ENCODE results near the gene CPT1A. TPM values are rescaled to one million over a fixed set of nuclear protein-coding genes. Genes with fewer than 3 reads are reported as not detected.
A peak's percentile ranks its signal among the peaks of the same experiment; 100 is the strongest.

Gene CPT1A
- total and polyA plus RNA-seq, 7 donors = 12.0 to 87.8 (median 33.9) TPM

DNA sequence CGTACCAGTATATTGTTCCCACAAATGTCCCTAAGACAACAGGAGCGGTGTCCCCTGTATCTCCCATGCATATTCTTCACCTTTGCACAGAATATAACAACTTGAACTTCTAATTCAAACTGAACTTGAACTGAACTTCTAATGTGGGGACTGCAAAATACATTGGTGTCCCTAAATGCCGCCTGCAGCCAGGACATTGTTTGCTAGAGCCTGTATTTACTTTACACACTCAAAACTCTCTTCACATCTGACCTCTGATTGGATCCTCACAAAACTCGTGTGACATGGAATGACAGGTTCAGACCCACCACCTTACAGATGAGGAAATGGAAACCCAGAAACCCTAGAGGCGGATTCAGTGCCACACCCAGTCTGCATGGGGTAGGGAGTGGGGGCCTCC is 6.4 kb downstream of the CPT1A start:
- intact Hi-C loops (cut with DNase I) = no loop called here
- H3K27ac ChIP-seq = peak overlapping the region; percentile 94 to 98 (median 95)
- peaks cover 0 to 96% (median 78%) of the 10 kb centered on the region in 4 donors for H3K4me1 ChIP-seq
- H3K36me3 ChIP-seq = peaks cover 0 to 2% (median 0%) of the 10 kb centered on the region in 4 donors
- H3K27me3 ChIP-seq = no peaks in the 10 kb centered on the region
- TF ChIP-seq, protein P1, sequence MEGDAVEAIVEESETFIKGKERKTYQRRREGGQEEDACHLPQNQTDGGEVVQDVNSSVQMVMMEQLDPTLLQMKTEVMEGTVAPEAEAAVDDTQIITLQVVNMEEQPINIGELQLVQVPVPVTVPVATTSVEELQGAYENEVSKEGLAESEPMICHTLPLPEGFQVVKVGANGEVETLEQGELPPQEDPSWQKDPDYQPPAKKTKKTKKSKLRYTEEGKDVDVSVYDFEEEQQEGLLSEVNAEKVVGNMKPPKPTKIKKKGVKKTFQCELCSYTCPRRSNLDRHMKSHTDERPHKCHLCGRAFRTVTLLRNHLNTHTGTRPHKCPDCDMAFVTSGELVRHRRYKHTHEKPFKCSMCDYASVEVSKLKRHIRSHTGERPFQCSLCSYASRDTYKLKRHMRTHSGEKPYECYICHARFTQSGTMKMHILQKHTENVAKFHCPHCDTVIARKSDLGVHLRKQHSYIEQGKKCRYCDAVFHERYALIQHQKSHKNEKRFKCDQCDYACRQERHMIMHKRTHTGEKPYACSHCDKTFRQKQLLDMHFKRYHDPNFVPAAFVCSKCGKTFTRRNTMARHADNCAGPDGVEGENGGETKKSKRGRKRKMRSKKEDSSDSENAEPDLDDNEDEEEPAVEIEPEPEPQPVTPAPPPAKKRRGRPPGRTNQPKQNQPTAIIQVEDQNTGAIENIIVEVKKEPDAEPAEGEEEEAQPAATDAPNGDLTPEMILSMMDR (IDR thresholded peaks at IDR 0.05) = no peak
- no peak for TF ChIP-seq POLR2AphosphoS5 (IDR thresholded peaks at IDR 0.05)
- no peak for TF ChIP-seq POLR2A (IDR thresholded peaks at IDR 0.05)
- no peak for TF ChIP-seq EP300 (IDR thresholded peaks at IDR 0.05)
- no peaks in the 10 kb centered on the region for H3K9me3 ChIP-seq
- no peak overlapping the region for H3K4me3 ChIP-seq
- no peak for DNase-seq
- 42 to 68% methylated on average over 5 of the region's 5 CpGs for WGBS, 2 donors

DNA sequence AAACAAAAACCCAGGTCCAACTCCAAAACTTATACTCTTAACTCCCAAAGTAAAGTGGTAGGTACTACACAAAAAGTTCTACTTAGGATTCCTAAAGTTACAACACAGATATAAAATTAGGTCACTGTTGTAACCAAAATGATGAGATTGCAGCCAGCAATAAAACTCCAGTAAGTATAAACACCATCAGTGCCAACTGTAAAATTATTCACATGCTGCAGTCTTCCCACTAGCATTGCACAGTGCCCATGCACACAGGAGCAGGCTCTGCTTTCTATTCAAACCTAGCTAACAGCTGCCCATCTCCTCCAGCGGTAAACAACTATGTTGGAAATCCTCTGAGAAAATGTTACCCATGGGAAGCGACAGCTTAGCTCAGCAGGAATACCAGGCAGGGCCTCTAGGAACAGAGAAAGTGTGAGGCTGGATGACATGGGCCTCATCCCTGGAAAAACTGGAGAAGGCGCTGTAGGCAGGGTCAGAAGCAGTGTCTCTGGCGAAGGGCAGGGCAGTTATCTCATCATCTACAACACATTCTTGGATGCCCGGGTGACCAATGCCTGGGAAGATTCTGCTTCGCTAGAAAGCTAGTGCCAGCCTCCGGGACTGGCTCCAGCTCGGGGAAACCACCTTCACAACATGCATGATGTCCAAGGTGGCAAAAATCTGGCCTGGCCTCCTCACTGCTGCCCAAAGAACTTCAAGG is 9.1 kb downstream of the CPT1A start:
- H3K27me3 ChIP-seq = no peaks in the 10 kb centered on the region
- 22 to 62% methylated on average over 8 of the region's 8 CpGs for WGBS, 2 donors
- intact Hi-C loops (cut with DNase I) = loop anchor here (5.0 kb wide), 1 partner anchor 40 kb away; no protein-coding TSS in a partner anchor
- peaks cover 0 to 11% (median 3%) of the 10 kb centered on the region in 4 donors for H3K36me3 ChIP-seq
- peak overlapping the region; percentile 48 to 76 (median 64) for H3K27ac ChIP-seq
- no peak for DNase-seq
- TF ChIP-seq POLR2A (IDR thresholded peaks at IDR 0.05) (no peak), EP300 (IDR thresholded peaks at IDR 0.05) (no peak), POLR2AphosphoS5 (IDR thresholded peaks at IDR 0.05) (peak in 2 of 4 donors; percentile 19 to 47)
- TF ChIP-seq, protein P1 (IDR thresholded peaks at IDR 0.05) = no peak
- no peak overlapping the region for H3K4me3 ChIP-seq
- H3K9me3 ChIP-seq = no peaks in the 10 kb centered on the region
- H3K4me1 ChIP-seq = peaks cover 0 to 96% (median 77%) of the 10 kb centered on the region in 4 donors

DNA sequence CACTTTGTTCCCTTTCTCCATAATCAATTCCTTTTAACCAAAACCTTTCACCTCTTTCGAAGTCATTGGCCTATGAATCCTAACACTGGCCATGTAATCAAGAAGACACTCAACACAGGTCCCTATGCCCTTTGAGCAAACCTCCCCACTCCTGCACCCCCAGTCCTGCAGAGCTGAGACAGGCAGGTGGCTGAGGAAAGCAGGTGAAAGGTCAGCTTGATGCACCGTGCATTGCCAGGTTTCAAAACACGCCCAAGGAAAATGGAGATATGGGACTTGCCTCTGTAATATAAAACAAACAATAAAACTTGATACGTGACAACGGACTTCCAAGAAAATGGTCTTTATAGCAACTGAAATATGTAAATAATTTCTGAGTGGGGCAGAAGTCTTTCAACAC is 10.6 kb downstream of the CPT1A start:
- Histone ChIP-seq H3K4me1 (peaks cover 0 to 87% (median 67%) of the 10 kb centered on the region in 4 donors), H3K36me3 (peaks cover 0 to 11% (median 3%) of the 10 kb centered on the region in 4 donors), H3K4me3 (no peak overlapping the region), H3K9me3 (no peaks in the 10 kb centered on the region), H3K27me3 (no peaks in the 10 kb centered on the region), H3K27ac (peak overlapping the region in 3 of 4 donors; percentile 11 to 76 (median 72))
- DNase-seq = no peak
- WGBS, 2 donors = 14 to 67% methylated on average over 5 of the region's 5 CpGs
- intact Hi-C loops (cut with DNase I) = loop anchor here (5.0 kb wide), 1 partner anchor 41 kb away; no protein-coding TSS in a partner anchor
- TF ChIP-seq POLR2A (IDR thresholded peaks at IDR 0.05) (no peak), EP300 (IDR thresholded peaks at IDR 0.05) (no peak), POLR2AphosphoS5 (IDR thresholded peaks at IDR 0.05) (no peak)
- TF ChIP-seq, protein P1 (IDR thresholded peaks at IDR 0.05) = no peak

DNA sequence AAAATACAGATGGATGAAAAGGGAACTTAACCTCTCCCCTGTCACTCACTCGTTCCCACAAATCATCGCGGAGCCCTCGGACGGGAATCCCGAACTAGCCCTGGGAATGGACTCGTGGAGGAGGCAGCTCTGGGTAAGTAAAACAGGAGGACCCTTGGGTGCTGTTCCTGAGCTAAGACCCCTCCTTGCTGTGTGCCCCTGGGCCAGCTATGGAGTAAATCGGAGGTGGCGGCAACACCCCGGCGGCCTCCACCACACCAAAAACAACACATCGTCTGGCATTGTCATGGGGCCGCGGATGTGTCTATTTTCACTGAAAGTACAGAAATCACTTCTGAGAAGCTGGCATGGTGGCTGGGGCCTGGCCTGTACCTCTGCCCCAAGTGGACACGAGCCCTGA is 12.1 kb downstream of the CPT1A start:
- peaks cover 0 to 11% (median 3%) of the 10 kb centered on the region in 4 donors for H3K36me3 ChIP-seq
- 78 to 83% methylated on average over 15 of the region's 15 CpGs for WGBS, 2 donors
- H3K4me1 ChIP-seq = peaks cover 0 to 80% (median 58%) of the 10 kb centered on the region in 4 donors
- no peak overlapping the region for H3K27ac ChIP-seq
- H3K27me3 ChIP-seq = no peaks in the 10 kb centered on the region
- TF ChIP-seq, protein P1 (IDR thresholded peaks at IDR 0.05) = no peak
- TF ChIP-seq POLR2AphosphoS5 (IDR thresholded peaks at IDR 0.05) (no peak), POLR2A (IDR thresholded peaks at IDR 0.05) (no peak), EP300 (IDR thresholded peaks at IDR 0.05) (no peak)
- DNase-seq = no peak
- intact Hi-C loops (cut with DNase I) = no loop called here
- H3K9me3 ChIP-seq = no peaks in the 10 kb centered on the region
- no peak overlapping the region for H3K4me3 ChIP-seq

Measured in sigmoid colon (tissue), 7 donors.